Cardiac muscle cell (in vitro differentiated cells and primary cell): ENCODE measurements around the gene AOPEP. TPM values are rescaled to one million over a fixed set of nuclear protein-coding genes. Genes with fewer than 3 reads are reported as not detected.

ENCODE experiments used
- polyA plus RNA-seq: library from polyadenylated mRNA; unstranded; fragments of >200 nt; fragmentation: Nextera tagmentation; extraction: Ambion mirVana; gene quantifications from 2 replicates; pipeline ENCODE4 v1.2.1, GENCODE V29; 2016
- total RNA-seq: library from RNA; depleted of rRNA; stranded (reverse); fragments of >200 nt; gene quantifications from 2 replicates; pipeline ENCODE4 v1.2.3, GENCODE V29; 2016

Gene AOPEP
- total and polyA plus RNA-seq, 2 experiments from 2014 or later: 46.8 to 88.7 TPM

Other genes starting within 250 kb of the AOPEP start
- 11.5 and 24.4 TPM in 2 replicates for gene PCAT7, start 171.6 kb upstream of the AOPEP start, total RNA-seq
- gene PCAT7, start 171.6 kb upstream of the AOPEP start, polyA plus RNA-seq: 10.6 and 25.3 TPM in 2 replicates
- gene FBP2, start 132.9 kb upstream of the AOPEP start, total RNA-seq: not detected in 2 replicates
- gene FBP2, start 132.9 kb upstream of the AOPEP start, polyA plus RNA-seq: 0.32 TPM in 2 replicates
- 0.46 and 2.9 TPM in 2 replicates for gene FBP1, start 87.2 kb upstream of the AOPEP start, total RNA-seq
- gene FBP1, start 87.2 kb upstream of the AOPEP start, polyA plus RNA-seq: 1.3 and 3.1 TPM in 2 replicates